Fibroblast of the aortic adventitia (primary cell): ENCODE data around the gene MYO5B. TPM values are rescaled to one million over a fixed set of nuclear protein-coding genes. Genes with fewer than 3 reads are reported as not detected.

ENCODE experiments used
- DNase-seq: peaks from one replicate; pipeline ENCODE4 v3.0.0-alpha.2; 2010; ENCODE audit warnings: low read depth
- H3K4me3 ChIP-seq: 2 replicates; pipeline ENCODE4 v1.5.1; 2011; ENCODE audit warnings: low read depth, mild to moderate bottlenecking, control low read depth, low read length, moderate library complexity
- total RNA-seq: library from RNA; depleted of rRNA; stranded (reverse); fragments of >200 nt; gene quantifications from 2 replicates; pipeline ENCODE4 v1.2.3, GENCODE V29; 2012; ENCODE audit warnings: low replicate concordance
- TF ChIP-seq, protein P1 (sequence below): IDR thresholded peaks from 2 replicates; pipeline ENCODE4 v1.5.1; 2011; ENCODE audit warnings: mild to moderate bottlenecking, low read length, control low read depth, inconsistent platforms; ENCODE audit not compliant: insufficient read depth

MYO5B gene
- total RNA-seq, 1 donor, result 0.09 TPM

DNA sequence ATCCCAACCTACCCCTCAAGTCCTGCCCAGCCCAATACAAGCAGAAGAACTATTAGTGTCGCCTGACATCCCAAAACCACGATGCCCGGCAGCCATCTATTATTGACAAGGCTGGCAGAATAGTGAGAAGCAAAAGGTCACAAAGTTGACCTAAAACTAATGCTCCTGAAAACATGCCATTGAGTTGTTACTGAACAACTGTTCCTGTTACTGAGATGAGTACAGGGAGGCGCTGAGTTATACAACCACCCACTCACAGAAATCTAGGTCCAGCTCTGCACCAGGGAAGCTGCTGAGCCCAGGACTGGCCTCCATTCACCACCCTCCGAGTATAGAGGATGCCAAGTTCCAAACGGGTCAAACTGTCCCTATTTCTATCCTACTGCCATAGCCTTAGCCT lies 201.6 kb downstream of the MYO5B start:
- TF ChIP-seq, protein P1, sequence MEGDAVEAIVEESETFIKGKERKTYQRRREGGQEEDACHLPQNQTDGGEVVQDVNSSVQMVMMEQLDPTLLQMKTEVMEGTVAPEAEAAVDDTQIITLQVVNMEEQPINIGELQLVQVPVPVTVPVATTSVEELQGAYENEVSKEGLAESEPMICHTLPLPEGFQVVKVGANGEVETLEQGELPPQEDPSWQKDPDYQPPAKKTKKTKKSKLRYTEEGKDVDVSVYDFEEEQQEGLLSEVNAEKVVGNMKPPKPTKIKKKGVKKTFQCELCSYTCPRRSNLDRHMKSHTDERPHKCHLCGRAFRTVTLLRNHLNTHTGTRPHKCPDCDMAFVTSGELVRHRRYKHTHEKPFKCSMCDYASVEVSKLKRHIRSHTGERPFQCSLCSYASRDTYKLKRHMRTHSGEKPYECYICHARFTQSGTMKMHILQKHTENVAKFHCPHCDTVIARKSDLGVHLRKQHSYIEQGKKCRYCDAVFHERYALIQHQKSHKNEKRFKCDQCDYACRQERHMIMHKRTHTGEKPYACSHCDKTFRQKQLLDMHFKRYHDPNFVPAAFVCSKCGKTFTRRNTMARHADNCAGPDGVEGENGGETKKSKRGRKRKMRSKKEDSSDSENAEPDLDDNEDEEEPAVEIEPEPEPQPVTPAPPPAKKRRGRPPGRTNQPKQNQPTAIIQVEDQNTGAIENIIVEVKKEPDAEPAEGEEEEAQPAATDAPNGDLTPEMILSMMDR, result no peak
- H3K4me3 ChIP-seq, result no peak overlapping the region
- DNase-seq, result no peak

DNA sequence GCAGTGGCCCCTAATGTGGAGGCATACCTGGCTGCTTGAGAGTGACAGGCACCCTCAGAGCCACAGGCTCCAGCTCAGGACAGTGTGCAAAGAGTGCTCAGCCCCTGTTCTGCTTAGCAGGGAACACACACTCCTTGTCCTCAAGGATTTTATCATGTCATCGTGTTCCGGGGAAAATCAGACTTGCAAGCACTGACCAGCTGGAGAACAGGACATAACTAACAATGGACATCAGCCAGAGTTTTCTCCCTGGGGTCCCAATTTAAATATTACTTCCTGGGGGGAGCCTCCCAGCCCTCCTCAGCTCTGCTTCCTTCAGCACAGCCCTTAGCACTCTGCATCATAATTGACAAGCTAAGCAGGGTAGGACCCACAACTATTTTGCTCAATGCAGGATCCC lies 206.2 kb downstream of the MYO5B start:
- no peak for DNase-seq
- H3K4me3 ChIP-seq, result no peak overlapping the region
- TF ChIP-seq, protein P1, result no peak

DNA sequence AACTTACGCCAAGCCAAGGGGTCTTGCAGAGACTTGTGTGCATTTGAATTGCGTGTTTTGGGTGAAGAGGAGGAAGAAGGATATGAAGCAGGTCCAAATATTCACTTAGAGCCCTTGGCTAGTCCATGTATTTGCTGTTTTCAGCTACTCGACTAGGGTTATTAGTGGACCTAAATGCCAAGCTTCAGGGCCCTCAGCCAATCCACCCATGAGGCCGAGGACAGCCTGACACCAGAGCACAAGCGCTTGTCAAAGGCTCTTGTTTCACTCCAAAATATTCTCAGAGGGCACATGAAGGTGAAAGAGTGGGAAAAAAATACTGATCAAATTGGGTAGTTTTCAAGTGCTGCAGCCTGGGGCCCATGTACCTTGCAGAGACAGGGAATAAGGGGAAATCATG lies 206.8 kb downstream of the MYO5B start:
- TF ChIP-seq, protein P1, result no peak

DNA sequence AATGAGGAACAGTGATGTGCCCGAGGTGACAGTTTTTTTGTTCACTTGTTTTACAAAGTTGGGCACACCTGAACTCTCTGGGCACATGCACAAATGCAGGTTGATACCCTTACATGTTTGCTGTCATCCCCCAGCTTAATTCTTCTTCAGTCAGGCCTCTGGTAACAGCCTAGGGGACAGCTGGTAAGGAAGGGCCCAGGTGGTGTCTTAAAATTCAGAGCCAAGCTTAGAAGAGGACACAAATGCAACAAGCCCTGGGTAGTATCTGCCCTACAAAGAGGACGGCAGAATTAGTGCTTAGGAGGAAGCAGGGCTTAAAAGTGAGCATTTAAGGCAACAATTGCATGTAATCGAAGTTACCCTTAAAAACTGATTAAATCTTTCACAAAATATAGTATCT lies 209.7 kb downstream of the MYO5B start:
- DNase-seq, result no peak
- H3K4me3 ChIP-seq, result no peak overlapping the region
- TF ChIP-seq, protein P1, result no peak

More for the DNA sequence above, 206.8 kb downstream of the MYO5B start:
- no peak for DNase-seq
- no peak overlapping the region for H3K4me3 ChIP-seq

DNA sequence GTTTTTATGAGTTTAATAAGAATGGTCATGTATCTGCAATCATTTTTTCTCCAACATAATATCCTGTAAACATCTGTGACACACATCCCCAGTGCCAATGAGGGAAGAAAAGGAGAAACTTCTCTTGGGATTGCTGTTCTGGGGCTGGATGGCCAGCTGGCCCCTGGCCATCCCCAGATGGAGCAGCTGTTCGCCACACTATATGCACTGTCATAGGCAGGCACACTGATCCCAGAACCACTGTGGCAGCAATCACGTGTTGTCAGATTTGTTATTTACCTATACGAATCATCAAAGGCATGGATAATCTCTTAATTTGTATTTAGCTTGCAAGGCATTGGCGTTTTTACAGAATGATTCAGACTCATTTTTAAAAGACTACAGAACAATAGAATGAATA lies 214.1 kb downstream of the MYO5B start:
- DNase-seq, result peak; percentile 2
- no peak overlapping the region for H3K4me3 ChIP-seq
- TF ChIP-seq, protein P1, result no peak

DNA sequence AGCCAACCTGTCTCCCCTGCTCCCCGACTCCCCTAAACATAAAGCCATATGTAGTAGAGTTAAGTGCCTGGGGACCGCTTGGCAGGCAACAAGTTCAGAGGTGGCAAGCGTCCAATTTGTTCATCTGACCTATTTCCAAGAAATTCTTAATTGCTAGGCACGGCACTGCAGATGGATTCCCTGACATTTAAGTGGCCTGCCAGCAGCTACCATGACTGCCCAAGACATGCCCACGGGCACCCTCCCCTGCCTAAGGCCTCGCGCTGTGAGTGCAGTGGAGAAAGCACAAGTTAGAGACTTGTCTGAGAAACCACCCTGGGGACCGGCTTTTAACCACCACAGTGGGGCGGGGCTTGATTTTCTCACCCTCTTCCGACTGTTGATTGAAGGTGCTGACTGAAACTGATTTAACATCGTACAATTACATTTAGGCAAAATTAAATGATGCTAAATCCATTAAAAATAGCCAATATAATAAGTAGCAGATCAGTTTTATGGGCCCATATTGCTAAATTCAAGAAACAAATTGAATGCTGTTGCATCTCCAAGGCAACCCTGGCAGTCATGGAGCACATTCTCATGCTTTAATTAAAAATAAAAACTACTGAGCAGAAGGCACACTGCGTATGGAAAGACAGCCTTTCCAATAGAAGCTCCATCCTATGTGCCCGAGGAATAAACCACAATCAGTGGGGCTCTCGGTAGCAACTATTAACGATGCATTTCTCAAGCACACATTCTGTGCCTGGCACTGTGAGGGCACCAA lies 218.0 kb downstream of the MYO5B start:
- DNase-seq, result peak; percentile 2
- H3K4me3 ChIP-seq, result no peak overlapping the region
- TF ChIP-seq, protein P1, result no peak

DNA sequence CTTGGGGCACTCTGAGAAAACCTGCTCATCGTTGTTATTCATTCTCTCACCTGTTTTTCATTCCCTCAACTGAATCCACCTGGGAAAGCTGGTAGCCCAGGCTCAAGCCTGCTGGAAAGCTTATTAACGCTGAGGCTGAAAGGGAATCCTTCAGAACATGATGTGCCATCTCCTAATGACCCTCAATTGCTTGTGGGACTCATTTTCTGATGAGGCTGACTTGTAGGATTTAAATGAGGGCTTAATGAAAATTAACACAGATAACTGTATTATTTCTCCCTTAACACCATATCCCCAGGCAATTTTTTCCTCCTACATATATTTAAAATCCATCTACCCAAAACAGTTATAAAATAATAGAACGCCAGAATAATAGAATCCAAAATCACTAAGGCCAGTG lies 218.9 kb downstream of the MYO5B start:
- TF ChIP-seq, protein P1, result no peak
- DNase-seq, result no peak
- H3K4me3 ChIP-seq, result no peak overlapping the region
